IPS-NIHi11 (cell line): ENCODE results near the gene NCOA6.
A peak's percentile ranks its signal among the peaks of the same experiment; 100 is the strongest.
"Not testable (repeated sequence)": the region's sequence is repeated elsewhere in the genome, so short reads cannot be mapped to it uniquely, and the experiment has no call there.

Experiments used
- DNase-seq: peaks from one replicate; pipeline ENCODE4 v3.0.0; 2012; ENCODE audit warnings: mixed read lengths, low spot score

NCOA6 gene

DNA sequence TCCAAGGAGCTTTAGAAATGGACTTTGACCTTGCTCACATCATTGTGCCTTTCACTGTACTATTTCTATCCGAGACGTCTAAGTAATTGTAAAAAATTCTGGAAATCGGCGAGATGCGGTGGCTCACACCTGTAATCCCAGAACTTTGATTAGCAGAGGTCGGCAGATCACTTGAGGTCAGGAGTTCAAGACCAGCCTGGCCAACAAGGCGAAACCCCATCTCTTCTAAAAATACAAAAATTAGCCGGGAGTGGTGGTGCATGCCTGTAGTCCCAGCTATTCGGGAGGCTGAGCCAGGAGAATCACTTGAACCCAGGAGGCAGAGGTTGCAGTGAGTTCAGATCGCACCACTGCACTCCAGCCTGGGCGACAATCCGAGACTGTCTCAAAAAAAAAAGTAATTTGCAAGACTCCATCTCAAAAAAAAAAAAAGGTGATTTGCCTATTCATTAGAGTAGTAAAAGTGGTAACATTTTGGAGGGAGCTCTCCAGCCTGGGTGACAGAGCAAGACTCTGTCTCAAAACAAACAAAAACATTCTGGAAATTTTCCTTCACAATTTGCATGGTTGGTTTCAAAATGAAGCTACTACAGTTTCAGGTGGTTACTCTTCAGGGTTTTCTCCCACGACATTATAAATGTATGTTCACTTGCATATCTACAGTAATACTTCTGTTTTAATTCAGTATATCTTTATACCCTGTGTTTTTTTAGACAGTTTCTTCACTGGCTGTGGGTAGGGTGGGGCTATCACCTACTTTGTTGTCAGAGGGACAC lies 106.0 kb downstream of the NCOA6 start:
- DNase-seq, result not testable (repeated sequence)

DNA sequence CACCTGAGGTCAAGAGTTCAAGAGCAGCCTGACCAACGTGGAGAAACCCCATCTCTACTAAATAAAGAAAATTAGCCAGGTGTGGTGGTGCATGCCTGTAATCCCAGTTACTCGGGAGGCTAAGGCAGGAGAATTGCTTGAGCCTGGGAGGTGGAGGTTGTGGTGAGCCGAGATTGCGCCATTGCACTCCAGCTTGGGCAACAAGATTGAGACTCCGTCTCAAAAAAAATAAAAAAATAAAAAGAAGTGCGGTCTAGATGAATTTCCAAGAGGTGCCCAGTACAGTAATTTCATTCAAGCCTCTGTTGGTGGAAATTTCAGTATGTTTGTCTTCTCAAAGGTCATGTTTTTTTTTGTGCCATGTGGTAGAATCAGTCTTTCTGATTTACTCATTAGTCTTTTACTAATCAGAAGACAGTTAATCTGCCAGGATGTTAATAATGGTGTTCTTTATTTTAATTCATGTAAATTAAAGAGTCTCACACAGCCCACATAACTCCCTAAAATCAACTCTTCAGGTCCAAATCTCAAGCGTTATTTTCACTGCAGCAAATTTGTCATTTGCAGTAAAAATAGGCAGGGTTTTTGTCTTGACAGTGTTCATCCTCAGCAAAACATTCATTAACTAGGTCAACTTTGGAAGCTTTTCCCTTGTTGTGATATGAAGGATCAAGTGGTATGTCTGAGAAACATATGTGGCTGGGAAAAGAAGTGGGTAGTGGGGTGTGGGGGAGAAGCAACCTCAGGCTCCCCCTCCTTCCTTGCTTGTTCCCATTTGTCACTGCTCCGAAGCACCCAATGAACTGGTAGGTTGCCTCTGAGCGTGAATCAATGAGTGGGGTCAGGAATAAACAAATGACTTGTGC lies 108.0 kb downstream of the NCOA6 start:
- no peak for DNase-seq

DNA sequence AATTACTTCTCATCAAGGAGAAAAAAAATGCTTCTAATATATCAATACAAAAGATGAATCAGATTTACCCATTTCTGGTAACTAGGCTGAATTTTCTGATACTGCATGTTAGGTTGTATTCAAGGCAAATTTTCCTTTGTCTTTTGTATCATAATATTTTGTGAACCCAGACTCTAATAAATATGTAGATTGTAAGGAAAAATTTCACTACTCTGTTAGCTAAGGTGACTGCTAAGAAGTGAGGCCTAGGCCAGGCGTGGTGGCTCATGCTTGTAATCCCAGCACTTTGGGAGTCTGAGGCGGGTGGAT lies 108.6 kb downstream of the NCOA6 start:
- DNase-seq, result no peak

DNA sequence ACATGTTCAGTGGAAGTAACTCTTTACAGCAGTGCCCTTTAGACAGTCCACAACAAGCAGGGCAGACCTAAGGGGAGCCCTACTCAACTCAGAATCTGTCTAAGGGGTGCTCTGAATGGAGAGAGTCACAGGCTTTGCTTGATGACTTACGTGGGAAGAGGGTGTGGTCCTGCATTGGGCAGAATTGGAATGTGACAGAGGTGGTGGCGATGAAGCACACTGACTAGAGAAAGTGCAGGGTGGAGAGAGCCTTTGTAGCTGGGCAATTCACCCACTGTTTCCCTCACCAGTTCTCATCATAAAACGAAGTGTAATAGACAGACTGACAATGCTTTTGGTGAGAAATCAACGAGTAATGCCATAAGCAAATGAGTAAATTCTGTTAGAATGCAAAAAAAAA lies 110.1 kb downstream of the NCOA6 start:
- no peak for DNase-seq

DNA sequence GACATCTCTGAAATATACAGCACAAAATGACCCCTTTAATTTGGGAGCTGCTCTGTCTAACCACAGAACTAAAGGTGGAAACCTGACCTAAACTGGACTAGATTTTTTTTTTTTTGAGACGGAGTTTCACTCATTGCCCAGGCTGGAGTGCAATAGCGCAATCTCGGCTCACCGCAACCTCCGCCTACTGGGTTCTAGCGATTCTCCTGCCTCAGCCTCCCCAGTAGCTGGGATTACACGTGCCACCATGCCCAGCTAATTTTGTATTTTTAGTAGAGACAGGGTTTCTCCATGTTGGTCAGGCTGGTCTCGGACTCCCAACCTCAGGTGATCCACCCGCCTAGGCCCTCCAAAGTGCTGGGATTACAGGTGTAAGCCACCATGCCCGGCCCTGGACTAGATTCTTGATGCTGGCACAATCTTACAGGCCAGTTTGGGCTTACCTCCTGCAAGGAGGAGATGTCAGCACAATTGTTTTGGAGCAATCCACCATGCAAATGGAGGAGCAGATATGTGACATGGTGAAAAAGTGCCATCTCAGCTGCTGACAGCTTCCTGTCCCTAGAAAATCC lies 111.4 kb downstream of the NCOA6 start:
- not testable (repeated sequence) for DNase-seq

DNA sequence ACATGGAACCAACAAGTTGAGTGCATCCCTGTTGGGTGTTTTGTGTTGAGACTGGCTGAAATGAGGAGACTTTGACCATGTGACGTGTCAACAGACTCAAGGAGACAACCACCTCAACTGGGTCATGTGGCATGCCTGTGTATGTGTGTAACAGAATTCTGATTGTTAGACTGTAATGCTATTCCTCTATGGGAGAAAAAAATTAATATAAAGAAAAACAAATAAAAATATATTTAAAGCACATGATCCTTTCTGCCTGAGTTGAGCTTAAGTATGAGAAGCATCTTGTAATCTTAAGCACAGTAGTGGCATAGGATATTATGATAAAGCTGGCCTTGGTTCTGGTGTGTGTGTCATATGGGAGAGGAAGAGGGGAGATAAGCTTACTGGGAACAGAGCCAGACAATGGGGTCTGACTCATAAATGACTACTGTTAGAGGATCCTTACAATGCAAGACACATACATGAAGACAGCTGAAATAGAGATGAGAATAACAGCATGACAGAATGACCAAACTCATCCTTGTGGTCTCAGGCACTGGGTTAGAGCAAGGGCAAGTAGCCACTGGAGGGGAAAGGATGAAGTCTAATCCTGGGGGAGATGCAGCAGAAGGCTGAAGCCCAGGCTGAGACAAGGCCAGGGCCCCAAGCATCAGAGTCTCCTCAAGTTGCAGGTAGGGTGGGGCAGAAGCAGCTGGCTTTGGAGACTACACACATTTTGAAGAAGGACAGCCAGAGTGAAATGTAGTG lies 112.1 kb downstream of the NCOA6 start:
- no peak for DNase-seq

DNA sequence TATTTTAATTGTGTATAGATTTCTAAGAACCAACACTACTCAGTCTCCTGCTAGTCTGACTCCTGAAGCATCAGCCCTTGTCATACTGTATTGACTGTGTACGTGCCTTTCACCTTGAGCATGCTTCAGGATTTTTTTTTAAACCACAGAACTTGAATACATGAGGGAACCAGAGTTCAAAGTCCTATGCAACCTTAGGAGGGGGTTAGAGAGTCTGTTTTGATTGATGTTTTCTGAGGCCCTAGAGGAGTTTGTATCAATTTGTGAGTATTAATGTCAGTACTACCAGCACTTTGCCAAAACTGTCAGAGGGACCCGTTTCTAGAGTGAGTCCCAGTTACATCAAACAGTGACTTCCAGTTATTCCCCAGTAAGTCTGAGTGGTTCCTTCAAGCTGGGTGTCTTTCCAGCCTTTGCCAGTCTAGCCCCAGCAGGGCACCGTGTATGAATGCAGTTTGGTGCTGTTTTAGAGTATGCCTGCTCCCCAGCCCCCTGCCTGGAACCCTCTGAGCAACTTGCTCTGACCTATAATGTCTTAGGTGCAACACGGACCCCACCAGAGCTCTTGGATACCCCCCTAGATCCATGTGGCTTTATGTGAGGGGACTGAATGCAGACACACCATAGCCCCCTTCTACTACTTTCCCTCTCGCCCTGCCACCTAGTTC lies 112.8 kb downstream of the NCOA6 start:
- no peak for DNase-seq

DNA sequence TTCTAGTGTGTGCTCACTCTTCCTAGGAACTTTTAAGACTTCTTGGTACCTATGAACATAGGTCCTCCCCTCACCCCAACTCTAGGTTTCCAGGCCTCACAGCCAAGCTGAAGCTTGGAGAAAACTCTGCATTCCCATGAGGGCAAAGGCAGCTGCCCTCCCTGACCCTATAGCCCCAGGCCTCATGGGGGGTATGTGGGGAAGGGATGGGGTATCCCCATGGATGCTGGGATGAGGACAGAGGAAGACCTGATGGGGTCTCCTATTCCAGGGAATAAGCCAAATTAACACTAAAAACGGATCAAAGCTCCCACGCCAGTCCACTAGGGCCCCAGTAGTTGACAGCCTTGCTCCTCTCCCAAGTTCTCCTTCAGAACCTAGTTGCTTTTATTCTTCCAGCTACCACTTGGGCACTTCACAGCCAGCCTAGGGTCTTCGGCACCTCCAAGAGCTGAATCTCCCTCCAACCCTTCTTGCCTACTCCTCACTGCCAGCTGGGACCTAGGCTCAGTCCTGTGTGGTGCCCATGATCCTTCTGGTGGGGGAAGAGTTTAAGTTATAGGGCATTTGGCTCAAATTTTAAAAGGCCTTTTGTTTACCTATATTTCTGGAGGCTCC lies 113.5 kb downstream of the NCOA6 start:
- no peak for DNase-seq

DNA sequence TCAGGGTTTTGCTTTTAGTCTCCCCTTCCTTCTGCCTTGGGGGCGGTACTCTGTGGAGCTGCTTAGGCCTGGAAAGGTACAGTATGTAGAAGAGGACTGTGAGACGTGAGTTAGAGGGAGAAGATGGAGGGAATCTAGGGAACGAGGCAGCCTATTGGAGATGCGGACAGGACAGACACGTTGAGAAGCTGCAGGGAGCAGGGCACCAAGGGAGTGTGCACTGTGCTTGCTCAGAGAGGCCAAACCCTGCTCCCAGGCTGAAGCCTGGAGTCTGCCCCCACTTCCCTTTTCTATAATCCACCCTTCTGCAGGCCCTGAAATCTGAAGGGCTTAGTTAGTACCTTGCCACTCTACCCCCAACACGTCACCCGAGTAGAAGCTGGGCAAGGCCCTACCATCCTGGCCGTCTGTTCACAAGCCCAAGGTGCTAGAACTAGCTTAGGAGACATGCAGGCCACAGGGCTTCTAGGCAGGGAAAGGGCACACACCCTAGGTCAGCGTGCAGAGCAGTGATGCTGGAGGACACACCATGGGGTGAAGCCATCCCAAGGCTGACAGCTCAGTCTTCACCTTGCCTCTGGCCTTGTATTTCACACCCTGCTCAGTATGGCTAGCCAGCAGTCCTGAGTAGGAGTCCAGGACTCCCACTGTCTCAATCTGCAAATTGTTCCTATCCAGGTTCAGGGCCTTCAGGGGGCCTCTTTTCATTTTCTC lies 114.4 kb downstream of the NCOA6 start:
- no peak for DNase-seq

DNA sequence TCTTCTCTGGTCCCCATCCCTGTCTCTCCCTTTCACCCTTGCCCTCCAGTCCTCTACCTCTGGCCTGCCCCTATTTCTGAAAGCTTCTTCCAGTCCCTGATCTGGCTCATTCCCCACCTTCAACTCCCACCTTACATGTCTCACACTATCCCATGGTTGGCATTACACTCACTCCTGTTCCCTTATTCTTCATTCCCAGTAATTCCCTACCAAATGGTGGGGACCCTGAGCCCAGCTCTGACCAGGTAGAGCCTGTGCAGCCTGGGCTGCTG lies 114.9 kb downstream of the NCOA6 start:
- DNase-seq, result no peak

DNA sequence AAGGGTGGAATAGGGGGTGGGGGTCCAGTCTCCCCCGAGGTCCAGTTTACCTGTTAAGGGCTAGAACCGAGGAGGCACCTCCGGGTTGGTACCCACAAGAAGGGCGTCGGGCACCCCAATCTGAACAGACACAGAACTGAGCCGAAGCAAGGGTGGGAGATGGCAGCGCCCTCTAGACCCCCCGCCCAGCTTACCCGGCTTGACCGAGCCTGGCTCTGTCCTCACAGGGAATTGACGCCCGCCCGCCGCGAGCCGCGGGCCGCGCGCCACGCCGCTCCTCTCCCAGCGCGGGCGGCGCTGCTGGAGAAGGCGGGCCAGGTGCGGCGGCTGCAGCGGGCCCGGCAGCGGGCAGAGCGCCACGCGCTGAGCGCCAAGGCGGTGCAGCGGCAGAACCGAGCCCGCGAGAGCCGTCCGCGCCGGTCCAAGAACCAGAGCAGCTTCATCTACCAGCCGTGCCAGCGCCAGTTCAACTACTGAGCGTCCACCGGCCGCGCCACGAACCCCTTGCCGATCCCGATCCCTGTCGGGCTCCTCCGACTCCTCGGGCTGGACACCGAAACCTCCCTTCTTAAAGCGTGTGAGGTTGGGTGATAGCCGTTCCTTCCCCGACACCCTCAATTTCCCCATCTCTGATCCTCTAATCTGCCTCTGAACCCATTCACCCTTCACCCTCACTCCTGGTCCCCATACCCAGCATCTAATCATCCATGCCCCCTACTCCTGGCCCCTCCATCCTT lies 115.5 kb downstream of the NCOA6 start:
- DNase-seq, result peak; percentile 90

DNA sequence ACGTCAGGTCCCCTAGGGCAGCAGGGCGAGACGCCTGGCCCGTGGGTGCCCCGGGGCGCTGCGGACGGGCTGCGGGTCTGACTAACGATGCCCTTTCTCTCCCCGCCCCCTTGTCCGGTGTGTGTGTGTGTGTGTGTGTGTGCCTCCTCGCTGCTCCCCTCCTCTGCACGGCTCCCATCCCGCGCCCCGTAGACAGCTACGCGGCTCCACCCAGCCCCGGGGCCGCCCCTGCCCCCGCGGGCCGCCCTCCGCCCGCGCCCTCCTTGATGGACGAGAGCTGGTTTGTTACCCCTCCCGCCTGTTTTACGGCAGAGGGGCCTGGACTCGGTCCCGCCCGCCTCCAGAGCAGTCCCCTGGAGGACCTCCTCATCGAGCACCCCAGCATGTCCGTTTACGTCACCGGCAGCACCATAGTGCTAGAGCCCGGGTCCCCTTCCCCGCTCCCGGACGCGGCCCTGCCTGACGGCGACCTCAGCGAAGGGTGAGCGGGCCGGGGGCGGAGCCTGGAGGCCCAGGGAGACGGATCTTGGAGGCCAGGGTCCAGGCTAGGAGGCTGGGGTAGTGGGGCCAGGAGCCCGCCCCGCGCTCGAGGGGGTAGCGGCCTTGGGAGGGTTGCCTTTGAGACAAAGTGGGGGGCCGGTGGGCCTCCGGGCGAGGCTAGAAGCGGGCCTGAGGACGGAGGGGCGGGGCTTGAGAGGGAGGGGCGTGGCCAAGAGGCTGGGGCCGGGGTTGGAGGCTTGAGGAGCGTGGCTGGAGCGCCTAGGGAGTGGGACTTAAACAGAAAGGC lies 116.2 kb downstream of the NCOA6 start:
- DNase-seq, result peak; percentile 90

DNA sequence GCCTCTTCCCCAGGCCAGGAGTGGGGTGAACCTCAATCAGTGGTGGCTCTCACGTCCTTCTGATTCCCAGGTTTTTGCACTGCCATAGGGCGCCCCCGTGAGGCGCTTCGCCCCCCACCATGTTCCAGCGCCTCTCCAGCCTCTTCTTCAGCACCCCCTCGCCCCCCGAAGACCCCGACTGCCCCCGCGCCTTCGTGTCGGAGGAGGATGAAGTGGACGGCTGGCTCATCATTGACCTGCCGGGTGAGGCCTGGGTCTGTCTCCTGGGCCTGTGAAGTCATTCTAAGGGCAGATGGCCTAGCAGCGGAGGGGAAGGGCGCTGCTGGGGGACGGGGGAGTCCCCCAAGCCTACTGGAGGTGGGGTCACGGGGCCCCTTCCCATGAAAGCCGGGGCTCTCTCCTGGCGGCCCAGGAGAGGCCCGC lies 116.8 kb downstream of the NCOA6 start:
- DNase-seq, result peak; percentile 56

DNA sequence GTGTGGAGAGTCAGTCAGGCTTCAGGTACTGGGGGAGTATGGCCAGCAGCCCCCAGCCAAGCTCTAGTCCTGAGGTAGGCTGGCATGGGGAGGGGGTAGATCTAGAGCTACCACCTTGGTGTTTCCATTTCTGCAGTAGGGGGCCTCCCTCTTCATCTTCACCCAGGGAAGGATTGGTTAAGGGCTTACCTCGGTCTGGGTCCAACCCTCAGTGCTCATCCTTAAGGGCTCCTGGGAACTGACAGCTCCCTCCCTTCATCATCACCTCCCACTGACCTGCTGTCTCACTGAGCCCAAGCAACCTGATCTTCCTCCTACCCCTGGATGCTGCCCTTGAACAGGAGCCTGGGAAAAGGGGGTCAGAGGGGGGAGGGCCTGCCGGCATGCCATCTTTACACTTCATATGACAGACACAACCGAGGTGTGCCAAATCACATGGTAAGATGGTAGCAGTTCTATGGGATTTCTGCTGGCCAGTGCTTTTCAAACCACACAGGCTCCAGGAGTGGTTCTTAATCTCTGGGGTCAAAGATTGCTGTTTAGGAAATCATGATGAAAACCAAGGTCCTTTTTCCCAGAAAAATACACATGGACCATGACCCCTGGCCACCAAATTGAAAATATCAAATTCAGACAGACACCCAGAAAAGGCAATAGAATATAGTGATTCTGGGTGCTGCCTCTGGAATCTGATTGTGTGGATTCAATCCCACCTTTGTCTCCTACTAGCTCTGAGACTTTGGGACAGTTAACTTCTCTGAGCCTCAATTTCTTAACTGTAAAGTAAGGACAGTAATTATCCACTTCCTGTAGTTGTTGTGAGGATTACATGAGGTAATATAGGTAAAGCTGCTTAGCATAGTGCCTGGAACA lies 118.3 kb downstream of the NCOA6 start:
- no peak for DNase-seq

DNA sequence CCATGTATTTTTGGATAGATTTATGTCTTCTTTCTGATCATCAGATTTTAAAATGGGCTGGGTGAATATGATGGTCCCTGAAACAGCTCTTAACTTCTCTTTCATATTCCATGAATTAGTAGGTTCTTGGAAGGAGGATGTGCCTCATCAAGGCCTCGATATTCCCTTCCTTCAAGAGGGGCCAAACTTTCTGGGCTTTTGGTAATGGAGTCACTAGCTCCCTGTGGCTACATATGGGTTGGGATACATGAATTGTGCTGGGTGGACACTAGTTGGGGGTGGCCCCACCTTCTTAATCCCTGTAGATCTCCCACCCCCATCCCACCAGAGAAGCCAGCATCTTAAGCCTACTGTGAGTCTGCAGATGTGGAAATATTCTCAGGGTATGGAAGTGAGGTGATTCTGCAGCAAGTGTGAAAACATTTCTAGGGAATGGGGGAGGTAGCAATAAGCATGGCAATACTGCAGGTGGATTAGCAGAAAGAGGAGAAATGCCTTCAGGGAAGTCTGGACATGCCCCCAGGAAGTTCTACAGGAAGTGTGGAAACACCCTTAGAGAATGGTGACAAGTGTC lies 119.1 kb downstream of the NCOA6 start:
- DNase-seq, result no peak

DNA sequence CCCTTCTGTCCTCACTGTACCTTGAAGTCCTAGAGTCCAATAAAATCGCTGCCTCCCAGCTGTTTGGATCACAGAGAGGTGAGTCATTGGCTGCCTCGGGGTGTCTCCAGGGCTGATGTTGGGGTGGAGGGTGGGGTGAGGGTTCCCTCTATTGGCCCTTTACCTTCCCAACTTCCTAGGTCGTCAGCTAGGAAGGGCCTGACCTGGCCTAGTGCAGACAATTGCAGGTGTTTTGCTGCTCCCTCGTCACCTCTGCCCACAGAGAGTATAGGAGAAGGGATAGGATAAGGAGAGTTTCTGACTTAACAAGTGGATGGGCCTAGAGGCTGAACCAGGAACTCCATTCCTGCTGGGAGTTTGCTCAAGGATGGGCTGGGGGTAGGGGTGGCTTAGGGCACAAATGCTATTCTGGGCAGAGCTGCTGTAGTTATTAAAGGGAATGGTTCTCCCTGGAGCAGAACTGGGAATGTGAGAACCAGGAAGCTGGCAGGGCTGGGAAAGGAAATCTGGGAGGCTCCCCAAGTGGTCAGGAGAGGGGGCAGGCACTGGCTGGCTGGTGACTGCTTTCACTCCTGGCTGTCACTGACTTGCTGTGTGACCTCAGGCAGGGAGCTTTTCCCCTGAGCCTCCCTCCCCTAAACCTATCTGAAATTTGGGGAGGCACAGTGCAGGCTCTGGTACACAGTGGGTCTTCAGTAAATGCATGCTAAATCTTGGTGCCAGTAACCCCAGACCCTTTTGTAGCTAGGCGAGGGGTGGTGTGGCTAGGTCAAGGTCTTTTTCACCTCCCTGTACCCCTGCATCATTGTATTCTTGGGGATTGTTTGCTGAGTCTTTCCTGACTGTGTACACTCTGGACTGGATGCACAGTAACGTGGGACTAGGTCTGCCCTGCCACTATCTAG lies 119.8 kb downstream of the NCOA6 start:
- no peak for DNase-seq

DNA sequence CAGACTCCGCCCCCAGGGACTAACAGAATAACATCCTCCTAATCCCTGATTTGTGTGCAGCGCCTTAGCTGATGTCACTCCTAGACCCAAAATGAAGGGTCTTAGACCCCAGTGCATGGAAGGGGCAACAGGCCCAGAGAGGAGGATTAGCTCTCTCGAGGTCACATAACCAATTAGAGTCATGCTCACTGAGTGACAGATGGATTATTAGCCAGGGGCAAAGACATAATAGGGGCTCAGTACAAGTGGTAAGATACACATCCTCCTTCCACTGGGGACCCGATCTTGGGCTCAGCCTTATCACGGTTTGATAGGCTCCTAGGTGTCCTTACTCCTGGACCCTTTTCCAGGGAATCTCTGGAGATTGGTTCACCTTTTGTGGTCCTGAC lies 120.4 kb downstream of the NCOA6 start:
- no peak for DNase-seq
